ENCODE measurements around the gene TMEM132D. TPM values are rescaled to one million over a fixed set of nuclear protein-coding genes. Genes with fewer than 3 reads are reported as not detected.

Gene TMEM132D
- total RNA-seq, 1 experiment from 2014 or later = not detected

GRCh38 chr12:129084875-129085826 is 818.7 kb downstream of the TMEM132D start:
- in situ Hi-C loops (cut with HindIII; ENCODE audit: low pct_unique_long_range_greater_than_20kb, low sequenced_read_pairs) (no loop called here), intact Hi-C loops (cut with micrococcal nuclease; ENCODE audit: unreplicated experiment) (no loop called here)
- BruUV-seq (replicated peaks) = no TSS peak
- TF ChIP-seq, protein P1, sequence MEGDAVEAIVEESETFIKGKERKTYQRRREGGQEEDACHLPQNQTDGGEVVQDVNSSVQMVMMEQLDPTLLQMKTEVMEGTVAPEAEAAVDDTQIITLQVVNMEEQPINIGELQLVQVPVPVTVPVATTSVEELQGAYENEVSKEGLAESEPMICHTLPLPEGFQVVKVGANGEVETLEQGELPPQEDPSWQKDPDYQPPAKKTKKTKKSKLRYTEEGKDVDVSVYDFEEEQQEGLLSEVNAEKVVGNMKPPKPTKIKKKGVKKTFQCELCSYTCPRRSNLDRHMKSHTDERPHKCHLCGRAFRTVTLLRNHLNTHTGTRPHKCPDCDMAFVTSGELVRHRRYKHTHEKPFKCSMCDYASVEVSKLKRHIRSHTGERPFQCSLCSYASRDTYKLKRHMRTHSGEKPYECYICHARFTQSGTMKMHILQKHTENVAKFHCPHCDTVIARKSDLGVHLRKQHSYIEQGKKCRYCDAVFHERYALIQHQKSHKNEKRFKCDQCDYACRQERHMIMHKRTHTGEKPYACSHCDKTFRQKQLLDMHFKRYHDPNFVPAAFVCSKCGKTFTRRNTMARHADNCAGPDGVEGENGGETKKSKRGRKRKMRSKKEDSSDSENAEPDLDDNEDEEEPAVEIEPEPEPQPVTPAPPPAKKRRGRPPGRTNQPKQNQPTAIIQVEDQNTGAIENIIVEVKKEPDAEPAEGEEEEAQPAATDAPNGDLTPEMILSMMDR (IDR thresholded peaks at IDR 0.05) = no peak
- TF ChIP-seq, protein P2, sequence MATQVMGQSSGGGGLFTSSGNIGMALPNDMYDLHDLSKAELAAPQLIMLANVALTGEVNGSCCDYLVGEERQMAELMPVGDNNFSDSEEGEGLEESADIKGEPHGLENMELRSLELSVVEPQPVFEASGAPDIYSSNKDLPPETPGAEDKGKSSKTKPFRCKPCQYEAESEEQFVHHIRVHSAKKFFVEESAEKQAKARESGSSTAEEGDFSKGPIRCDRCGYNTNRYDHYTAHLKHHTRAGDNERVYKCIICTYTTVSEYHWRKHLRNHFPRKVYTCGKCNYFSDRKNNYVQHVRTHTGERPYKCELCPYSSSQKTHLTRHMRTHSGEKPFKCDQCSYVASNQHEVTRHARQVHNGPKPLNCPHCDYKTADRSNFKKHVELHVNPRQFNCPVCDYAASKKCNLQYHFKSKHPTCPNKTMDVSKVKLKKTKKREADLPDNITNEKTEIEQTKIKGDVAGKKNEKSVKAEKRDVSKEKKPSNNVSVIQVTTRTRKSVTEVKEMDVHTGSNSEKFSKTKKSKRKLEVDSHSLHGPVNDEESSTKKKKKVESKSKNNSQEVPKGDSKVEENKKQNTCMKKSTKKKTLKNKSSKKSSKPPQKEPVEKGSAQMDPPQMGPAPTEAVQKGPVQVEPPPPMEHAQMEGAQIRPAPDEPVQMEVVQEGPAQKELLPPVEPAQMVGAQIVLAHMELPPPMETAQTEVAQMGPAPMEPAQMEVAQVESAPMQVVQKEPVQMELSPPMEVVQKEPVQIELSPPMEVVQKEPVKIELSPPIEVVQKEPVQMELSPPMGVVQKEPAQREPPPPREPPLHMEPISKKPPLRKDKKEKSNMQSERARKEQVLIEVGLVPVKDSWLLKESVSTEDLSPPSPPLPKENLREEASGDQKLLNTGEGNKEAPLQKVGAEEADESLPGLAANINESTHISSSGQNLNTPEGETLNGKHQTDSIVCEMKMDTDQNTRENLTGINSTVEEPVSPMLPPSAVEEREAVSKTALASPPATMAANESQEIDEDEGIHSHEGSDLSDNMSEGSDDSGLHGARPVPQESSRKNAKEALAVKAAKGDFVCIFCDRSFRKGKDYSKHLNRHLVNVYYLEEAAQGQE (IDR thresholded peaks at IDR 0.05; ENCODE audit: insufficient read depth in 1 of 2, low read depth in 2 of 2, low read length in 1 of 2) = no peak
- no peak for TF ChIP-seq TCF7L2 (IDR thresholded peaks at IDR 0.05; ENCODE audit: low read depth, low read length)
- no peak for TF ChIP-seq SIN3A (IDR thresholded peaks at IDR 0.05; ENCODE audit: borderline replicate concordance, insufficient read depth, low read depth, low read length)
- no peak for TF ChIP-seq POLR2AphosphoS5 (IDR thresholded peaks at IDR 0.05; ENCODE audit: low read depth, low read length)
- no peaks in the 10 kb centered on the region for H3K4me1 ChIP-seq (ENCODE audit: control insufficient read depth, insufficient read depth, low read length)
- ATAC-seq = no peak
- ChIA-PET POLR2A (no interaction called here), CTCF (no interaction called here)
- H3K27me3 ChIP-seq (ENCODE audit: control insufficient read depth, insufficient read depth, low read length) = no peaks in the 10 kb centered on the region
- no peaks in the 10 kb centered on the region for H3K9me3 ChIP-seq (ENCODE audit: control insufficient read depth, insufficient read depth, low read depth, low read length)
- DNase-seq (ENCODE audit: low read depth, low spot score) = no peak
- H3K4me3 ChIP-seq (ENCODE audit: low read depth in 2 of 2, low read length in 2 of 2) = no peak overlapping the region
- H3K36me3 ChIP-seq (ENCODE audit: control insufficient read depth, insufficient read depth, low read length) = no peaks in the 10 kb centered on the region
- H3K27ac ChIP-seq (ENCODE audit: low read length) = no peak overlapping the region

GRCh38 chr12:129083121-129083840 is 820.5 kb downstream of the TMEM132D start:
- intact Hi-C loops (cut with micrococcal nuclease; ENCODE audit: unreplicated experiment) = no loop called here
- in situ Hi-C loops (cut with HindIII; ENCODE audit: low pct_unique_long_range_greater_than_20kb, low sequenced_read_pairs) = no loop called here
- POLR2A ChIA-PET = no interaction called here
- TF ChIP-seq TCF7L2 (IDR thresholded peaks at IDR 0.05; ENCODE audit: low read depth, low read length) (no peak), SIN3A (IDR thresholded peaks at IDR 0.05; ENCODE audit: borderline replicate concordance, insufficient read depth, low read depth, low read length) (no peak), POLR2AphosphoS5 (IDR thresholded peaks at IDR 0.05; ENCODE audit: low read depth, low read length) (no peak)
- TF ChIP-seq, protein P1 (IDR thresholded peaks at IDR 0.05) = no peak
- TF ChIP-seq, protein P2 (IDR thresholded peaks at IDR 0.05; ENCODE audit: insufficient read depth in 1 of 2, low read depth in 2 of 2, low read length in 1 of 2) = no peak
- ATAC-seq (no peak), DNase-seq (ENCODE audit: low read depth, low spot score) (no peak)
- CTCF ChIA-PET = no interaction called here
- no peak overlapping the region for H3K4me3 ChIP-seq (ENCODE audit: low read depth in 2 of 2, low read length in 2 of 2)
- H3K9me3 ChIP-seq (ENCODE audit: control insufficient read depth, insufficient read depth, low read depth, low read length) = no peaks in the 10 kb centered on the region
- H3K27me3 ChIP-seq (ENCODE audit: control insufficient read depth, insufficient read depth, low read length) = no peaks in the 10 kb centered on the region
- H3K4me1 ChIP-seq (ENCODE audit: control insufficient read depth, insufficient read depth, low read length) = no peaks in the 10 kb centered on the region
- H3K36me3 ChIP-seq (ENCODE audit: control insufficient read depth, insufficient read depth, low read length) = no peaks in the 10 kb centered on the region
- H3K27ac ChIP-seq (ENCODE audit: low read length) = no peak overlapping the region
- BruUV-seq (replicated peaks) = no TSS peak
